ENCODE results near the gene SLC1A5. TPM values are rescaled to one million over a fixed set of nuclear protein-coding genes. Genes with fewer than 3 reads are reported as not detected.
A peak's percentile ranks its signal among the peaks of the same experiment; 100 is the strongest.
"Not testable (repeated sequence)": the region's sequence is repeated elsewhere in the genome, so short reads cannot be mapped to it uniquely, and the experiment has no call there.

Gene SLC1A5
- total RNA-seq, 2 experiments from 2014 or later: 145 to 161 TPM

DNA sequence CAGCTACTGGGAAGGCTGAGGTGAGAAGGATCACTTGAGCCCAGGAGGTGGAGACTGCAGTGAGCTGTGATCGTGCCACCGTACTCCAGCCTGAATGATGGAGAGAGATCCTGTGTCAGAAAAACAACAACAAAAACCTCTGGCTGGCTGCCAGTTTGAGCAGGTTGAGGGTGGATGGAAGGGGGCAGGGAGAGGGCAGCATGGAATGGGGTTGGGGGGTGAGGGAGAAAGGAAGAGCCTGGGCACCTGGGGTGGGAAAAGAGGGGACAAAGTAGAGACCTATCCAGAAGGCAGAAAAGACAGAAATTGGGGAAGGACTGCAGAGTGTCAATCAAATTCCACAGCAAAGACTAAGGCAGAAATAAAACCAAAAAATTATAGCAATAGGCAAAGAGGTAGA is 4.7 kb downstream of the SLC1A5 start:
- no TSS peak for BruUV-seq (replicated peaks)
- DNase-seq (ENCODE audit: low spot score): no peak
- H3K9me3 ChIP-seq (ENCODE audit: low read length): no peaks in the 10 kb centered on the region
- H3K9me2 ChIP-seq (ENCODE audit: insufficient read depth, low read length): no peaks in the 10 kb centered on the region
- H3K4me2 ChIP-seq (ENCODE audit: low read length): peak overlapping the region; percentile 74
- no peak overlapping the region for H2AFZ ChIP-seq (ENCODE audit: low read length)
- H4K20me1 ChIP-seq (ENCODE audit: insufficient read depth, low read length): peaks cover 12% of the 10 kb centered on the region; the same call in 1 of the 2 replicates
- peaks cover 91% of the 10 kb centered on the region for H3K36me3 ChIP-seq (ENCODE audit: insufficient read depth, low read length)
- H3K4me3 ChIP-seq (ENCODE audit: low read depth, low read length, poor library complexity, severe bottlenecking): peak overlapping the region; percentile 87
- intact Hi-C loops (cut with micrococcal nuclease; ENCODE audit: unreplicated experiment): no loop called here
- H3K79me2 ChIP-seq (ENCODE audit: insufficient read depth, low read depth, low read length): peaks cover 74% of the 10 kb centered on the region
- ChIA-PET POLR2A (no interaction called here), CTCF (ENCODE audit: unreplicated experiment) (no interaction called here)
- H3K4me1 ChIP-seq (ENCODE audit: insufficient read depth, low read length, poor library complexity, severe bottlenecking): peaks cover 16% of the 10 kb centered on the region
- H3K27ac ChIP-seq (ENCODE audit: low read depth, low read length, poor library complexity, severe bottlenecking): peak overlapping the region; percentile 90
- TF ChIP-seq, protein P1, sequence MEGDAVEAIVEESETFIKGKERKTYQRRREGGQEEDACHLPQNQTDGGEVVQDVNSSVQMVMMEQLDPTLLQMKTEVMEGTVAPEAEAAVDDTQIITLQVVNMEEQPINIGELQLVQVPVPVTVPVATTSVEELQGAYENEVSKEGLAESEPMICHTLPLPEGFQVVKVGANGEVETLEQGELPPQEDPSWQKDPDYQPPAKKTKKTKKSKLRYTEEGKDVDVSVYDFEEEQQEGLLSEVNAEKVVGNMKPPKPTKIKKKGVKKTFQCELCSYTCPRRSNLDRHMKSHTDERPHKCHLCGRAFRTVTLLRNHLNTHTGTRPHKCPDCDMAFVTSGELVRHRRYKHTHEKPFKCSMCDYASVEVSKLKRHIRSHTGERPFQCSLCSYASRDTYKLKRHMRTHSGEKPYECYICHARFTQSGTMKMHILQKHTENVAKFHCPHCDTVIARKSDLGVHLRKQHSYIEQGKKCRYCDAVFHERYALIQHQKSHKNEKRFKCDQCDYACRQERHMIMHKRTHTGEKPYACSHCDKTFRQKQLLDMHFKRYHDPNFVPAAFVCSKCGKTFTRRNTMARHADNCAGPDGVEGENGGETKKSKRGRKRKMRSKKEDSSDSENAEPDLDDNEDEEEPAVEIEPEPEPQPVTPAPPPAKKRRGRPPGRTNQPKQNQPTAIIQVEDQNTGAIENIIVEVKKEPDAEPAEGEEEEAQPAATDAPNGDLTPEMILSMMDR (conservative IDR thresholded peaks at IDR 0.05; ENCODE audit: low read length): no peak
- no peak for TF ChIP-seq EZH2phosphoT487 (IDR thresholded peaks at IDR 0.05; ENCODE audit: borderline replicate concordance, low read depth, low read length)

- POLR2A ChIA-PET: no interaction called here
- CTCF ChIA-PET (ENCODE audit: unreplicated experiment): no interaction called here
- H3K79me2 ChIP-seq (ENCODE audit: insufficient read depth, low read depth, low read length): peaks cover 65% of the 10 kb centered on the region
- TF ChIP-seq, protein P1 (conservative IDR thresholded peaks at IDR 0.05; ENCODE audit: low read length): no peak
- TF ChIP-seq EZH2phosphoT487 (IDR thresholded peaks at IDR 0.05; ENCODE audit: borderline replicate concordance, low read depth, low read length): no peak
- DNase-seq (ENCODE audit: low spot score): no peak
- peaks cover 15% of the 10 kb centered on the region for H3K4me1 ChIP-seq (ENCODE audit: insufficient read depth, low read length, poor library complexity, severe bottlenecking)
- intact Hi-C loops (cut with micrococcal nuclease; ENCODE audit: unreplicated experiment): no loop called here
- H3K9me3 ChIP-seq (ENCODE audit: low read length): no peaks in the 10 kb centered on the region
- no peak overlapping the region for H3K4me2 ChIP-seq (ENCODE audit: low read length)
- H3K36me3 ChIP-seq (ENCODE audit: insufficient read depth, low read length): peaks cover 97% of the 10 kb centered on the region
- BruUV-seq (replicated peaks): no TSS peak
- H3K27ac ChIP-seq (ENCODE audit: low read depth, low read length, poor library complexity, severe bottlenecking): no peak overlapping the region
- no peak overlapping the region for H2AFZ ChIP-seq (ENCODE audit: low read length)
- H3K9me2 ChIP-seq (ENCODE audit: insufficient read depth, low read length): no peaks in the 10 kb centered on the region
- no peak overlapping the region for H3K4me3 ChIP-seq (ENCODE audit: low read depth, low read length, poor library complexity, severe bottlenecking)
- H4K20me1 ChIP-seq (ENCODE audit: insufficient read depth, low read length): peaks cover 12% of the 10 kb centered on the region; the same call in 1 of the 2 replicates
Measured at GRCh38 chr19:46782355-46783019, 5.9 kb downstream of the SLC1A5 start.

DNA sequence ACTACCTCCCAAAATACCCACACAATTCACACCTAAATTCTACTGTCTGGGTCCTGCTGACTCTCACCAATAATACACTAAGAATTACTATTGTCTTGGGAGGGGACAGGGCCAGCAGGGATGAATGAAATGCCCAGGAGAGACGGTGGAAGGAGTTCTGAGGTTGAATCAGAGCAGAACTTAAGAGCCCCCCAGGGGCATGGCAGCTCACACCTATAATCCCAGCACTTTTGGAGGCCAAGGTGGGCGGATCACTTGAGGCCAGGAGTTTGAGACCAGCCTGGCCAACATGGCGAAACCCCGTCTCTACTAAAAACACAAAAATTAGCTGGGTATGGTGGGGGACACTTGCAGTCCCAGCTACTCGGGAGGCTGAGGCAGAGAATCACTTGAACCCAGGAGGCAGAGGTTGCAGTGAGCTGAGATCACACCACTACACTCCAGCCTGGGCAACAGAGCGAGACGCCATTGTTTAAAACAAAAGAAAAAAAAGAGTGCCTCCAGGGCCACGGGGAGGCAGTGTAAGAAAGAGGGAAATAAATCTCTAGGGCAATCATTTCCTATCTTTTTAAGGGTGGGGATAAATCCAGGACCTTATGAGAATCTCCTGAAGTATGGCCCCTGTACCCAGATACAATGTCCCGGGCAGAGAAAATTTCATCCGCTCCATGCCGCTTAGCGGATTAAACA is 10.3 kb downstream of the SLC1A5 start:
- H3K4me1 ChIP-seq (ENCODE audit: insufficient read depth, low read length, poor library complexity, severe bottlenecking); DNase-seq (ENCODE audit: low spot score); H3K4me2 ChIP-seq (ENCODE audit: low read length); H3K4me3 ChIP-seq (ENCODE audit: low read depth, low read length, poor library complexity, severe bottlenecking); POLR2A ChIA-PET; CTCF ChIA-PET (ENCODE audit: unreplicated experiment); H4K20me1 ChIP-seq (ENCODE audit: insufficient read depth, low read length); H3K9me2 ChIP-seq (ENCODE audit: insufficient read depth, low read length); H2AFZ ChIP-seq (ENCODE audit: low read length); BruUV-seq (replicated peaks); H3K27ac ChIP-seq (ENCODE audit: low read depth, low read length, poor library complexity, severe bottlenecking); H3K9me3 ChIP-seq (ENCODE audit: low read length); intact Hi-C loops (cut with micrococcal nuclease; ENCODE audit: unreplicated experiment): not testable (repeated sequence)
- Histone ChIP-seq H3K79me2 (ENCODE audit: insufficient read depth, low read depth, low read length) (peaks cover 21% of the 10 kb centered on the region; the same call in 1 of the 2 replicates), H3K36me3 (ENCODE audit: insufficient read depth, low read length) (peaks cover 92% of the 10 kb centered on the region)
- TF ChIP-seq, protein P1 (conservative IDR thresholded peaks at IDR 0.05; ENCODE audit: low read length): 0 out of 2 replicates have a peak, but pooled peaks have one; percentile 26
